ENCODE data around the gene GPR108.
A peak's percentile ranks its signal among the peaks of the same experiment; 100 is the strongest.

The GPR108 gene

DNA sequence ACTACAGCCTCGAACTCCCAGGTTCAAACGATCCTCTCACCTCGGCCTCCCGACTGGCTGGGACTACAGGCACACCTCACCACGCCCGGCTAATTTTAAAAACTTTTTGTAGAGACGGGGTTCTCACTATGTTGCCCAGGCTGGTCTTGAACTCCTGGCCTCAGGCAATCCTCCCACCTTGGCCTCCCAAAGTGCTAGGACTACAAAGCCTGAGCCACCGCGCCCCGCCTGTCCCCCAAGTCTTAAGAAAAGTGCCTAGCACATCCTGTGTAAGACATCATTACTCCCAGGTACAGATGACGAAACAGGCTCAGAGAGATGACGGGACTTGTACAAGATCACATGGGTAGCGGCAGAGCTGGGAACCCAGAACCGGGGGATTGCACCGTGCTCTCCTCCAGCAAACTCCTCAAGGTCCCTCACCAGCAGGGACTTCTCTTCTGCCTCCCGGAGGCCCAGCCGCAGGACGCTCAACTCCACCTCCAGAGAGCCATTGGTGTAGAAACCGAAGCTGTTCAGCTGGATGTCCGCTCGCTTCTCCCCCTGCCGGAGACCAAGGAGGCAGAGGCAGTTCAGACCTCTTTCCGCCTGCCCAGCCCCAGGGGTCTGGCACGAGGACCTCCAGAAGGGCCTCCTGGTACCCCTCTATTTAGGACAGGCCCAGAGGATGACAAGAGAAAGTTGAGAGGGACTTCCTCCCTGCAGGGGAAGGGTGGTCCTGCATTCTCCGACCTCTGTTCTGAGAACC, 1.0 kb downstream of the GPR108 start:
- peak; percentile 63 for DNase-seq

DNA sequence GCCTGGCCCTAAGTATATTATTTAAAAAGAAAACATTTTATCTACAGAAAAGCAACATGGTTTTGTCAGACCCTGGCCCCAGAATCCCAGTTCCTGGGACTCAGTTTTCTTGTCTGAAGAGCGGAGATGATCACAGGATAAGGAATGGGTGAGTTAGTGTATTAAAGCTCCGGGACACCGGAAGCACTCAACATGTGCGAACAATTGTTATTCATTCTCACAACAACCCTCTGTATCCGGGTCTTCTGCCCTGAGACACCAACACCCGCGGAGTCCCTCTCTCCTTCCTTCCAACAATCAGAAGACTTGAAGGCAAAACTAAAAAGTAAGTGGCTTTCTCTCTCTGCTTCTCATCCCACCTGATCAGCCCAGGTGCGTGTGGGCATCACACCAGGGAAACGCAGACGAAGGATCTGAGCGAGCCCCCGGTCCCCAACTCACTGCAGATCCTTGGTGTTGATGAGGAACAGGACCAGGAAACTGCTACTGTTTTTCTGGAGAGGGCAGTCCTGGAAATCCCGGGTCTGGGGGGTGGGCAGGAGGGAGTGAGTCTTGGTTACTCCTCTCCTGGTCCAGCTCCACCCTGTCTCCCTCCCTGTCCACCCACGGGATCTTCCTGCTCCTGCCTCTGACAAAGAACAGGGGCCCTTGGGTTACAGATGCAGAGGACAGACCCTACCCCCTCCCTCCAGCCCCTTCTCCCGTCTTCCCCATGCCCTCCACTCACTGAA, 2.0 kb downstream of the GPR108 start:
- no peak for DNase-seq

DNA sequence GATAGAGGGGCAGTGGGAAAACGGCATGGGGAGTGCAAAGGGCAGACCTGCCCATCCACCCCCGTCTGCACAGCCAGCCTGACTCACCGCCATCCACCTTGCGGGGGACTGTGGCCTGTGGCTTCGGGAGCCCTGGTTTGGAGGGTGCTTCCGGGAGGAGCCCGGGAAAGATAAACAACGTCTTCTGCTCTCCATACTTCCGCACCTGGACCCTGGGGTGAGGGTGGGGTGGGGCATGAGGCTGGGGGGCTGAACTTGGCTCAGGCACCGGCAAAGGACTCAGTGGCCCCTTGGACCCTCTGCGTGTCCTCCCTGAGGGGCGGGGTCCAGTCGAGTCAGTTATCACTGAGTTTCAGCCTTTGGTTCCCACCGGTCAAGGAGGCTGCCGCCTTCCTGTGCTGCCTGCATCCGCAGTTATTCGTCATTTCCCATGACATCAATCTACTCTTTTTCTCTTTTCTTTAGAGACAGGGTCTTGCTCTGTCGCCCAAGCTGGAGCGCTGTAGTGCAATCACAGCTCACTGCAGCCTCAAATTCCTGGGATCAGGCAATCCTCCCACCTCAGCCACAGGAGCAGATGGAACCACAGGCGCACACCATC, 3.2 kb downstream of the GPR108 start:
- DNase-seq = no peak

DNA sequence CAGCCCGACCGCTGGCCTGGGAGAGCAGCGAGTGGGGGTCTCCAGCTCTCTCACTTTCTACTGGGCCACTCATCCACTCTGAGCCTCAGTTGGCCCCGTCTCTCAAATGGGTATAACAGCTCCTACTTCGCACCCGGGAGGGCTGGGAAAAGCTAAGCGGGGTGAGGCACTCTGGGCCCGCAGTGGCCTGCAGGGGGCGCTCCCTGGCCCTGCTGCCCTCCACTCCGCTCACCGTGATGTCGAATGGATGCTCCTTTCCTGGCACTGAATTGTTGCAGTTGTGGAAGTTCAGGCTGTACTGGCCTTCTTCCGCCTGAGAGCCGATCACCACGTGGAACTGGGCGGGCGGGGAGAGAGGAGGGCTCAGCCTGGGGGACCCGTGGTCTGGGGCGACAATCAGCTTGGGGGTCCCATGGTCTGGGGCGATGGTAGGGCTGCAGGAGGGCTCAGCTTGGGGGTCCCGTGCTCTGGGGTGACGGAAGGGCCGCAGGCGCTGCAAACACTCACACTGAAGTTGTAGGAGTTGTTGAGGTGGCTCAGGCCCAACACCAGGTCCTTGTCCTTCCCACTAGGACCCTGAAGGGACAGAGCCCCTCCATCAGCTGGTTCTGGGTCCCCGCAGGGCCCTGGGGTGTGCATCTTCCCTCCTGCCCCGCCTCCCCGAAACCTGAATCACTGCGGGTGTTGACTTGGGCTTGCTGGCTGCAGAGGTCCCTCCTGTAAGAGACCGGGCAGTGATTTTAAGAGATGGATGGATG, 3.9 kb downstream of the GPR108 start:
- DNase-seq = no peak

DNA sequence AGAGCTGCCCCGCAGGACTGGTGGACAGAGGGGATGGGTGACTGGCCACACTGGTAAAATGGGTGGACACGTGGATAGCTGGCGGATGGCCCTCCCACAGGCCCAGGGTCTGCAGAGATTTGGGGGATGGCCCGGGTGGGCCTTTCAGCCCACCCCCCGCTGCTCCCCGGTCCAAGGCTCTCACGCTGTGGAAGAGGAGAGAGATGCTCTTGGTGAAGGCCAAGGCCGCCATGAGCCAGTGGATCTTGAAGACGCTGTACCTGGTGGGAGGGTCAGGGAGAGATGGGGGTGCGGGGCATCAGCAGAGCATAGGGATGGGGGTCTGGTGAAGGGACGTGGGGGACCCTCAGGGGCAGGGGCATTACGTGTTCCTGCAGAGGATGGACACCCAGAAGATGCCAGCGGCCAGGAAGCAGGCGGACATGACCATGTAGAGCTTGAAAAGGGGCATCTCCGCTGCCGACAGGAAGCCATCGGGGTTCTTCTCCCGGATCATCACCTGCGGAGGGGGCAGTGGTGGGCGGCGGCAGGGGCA, 4.5 kb downstream of the GPR108 start:
- no peak for DNase-seq

DNA sequence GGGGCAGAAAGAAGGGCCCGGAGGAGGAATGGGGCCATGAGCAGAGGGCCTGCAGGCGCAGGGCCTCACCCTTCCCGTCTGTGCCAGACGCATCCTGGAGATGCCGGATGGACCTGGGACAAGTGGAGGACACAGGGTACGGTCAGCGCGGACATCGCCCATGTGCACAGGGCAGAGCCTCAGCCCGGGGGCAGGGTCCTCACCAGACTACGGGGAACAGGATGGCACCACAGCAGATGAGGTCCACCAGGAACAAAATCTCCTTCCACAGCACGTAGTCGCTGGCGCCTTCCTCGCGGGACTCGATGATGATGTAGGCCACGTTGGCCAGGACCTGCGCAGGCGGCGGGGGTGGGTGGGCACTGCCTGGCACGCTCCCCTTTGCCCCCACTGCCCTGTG, 5.6 kb downstream of the GPR108 start:
- no peak for DNase-seq

DNA sequence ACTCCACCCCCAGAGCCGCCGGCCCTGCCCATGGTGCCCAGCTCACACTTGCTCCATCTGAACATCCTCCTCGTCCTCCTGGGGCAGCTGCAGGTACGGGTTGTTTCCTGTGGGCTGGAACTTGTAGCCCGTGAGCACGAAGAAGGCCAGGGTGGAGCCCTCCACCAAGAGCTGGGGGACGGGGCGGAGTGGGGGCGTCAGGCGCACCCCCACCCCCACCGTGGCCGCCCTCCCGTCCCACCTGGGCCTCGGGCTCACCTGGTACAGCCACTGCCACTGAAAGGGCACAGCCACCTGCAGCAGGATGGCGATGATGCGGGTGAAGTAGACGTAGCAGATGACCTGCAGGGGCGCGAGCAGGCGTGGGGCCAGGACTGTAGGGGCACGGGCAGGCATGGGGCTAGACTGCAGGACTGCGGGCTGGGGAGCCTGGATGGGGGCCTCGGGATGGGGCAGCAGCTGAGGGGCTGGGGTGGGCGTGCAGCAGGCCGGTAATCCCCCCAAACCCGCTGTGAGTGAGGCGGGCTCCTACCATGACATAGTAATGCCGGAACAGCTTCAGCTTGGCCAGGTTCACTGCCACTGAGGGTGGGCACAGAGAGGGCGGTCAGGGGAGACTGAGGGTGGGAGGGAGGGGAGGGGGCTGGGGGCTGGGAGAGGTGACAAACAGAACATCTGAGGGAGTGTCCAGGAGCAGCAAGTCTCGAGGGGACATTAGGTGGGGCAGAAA, 6.3 kb downstream of the GPR108 start:
- no peak for DNase-seq

DNA sequence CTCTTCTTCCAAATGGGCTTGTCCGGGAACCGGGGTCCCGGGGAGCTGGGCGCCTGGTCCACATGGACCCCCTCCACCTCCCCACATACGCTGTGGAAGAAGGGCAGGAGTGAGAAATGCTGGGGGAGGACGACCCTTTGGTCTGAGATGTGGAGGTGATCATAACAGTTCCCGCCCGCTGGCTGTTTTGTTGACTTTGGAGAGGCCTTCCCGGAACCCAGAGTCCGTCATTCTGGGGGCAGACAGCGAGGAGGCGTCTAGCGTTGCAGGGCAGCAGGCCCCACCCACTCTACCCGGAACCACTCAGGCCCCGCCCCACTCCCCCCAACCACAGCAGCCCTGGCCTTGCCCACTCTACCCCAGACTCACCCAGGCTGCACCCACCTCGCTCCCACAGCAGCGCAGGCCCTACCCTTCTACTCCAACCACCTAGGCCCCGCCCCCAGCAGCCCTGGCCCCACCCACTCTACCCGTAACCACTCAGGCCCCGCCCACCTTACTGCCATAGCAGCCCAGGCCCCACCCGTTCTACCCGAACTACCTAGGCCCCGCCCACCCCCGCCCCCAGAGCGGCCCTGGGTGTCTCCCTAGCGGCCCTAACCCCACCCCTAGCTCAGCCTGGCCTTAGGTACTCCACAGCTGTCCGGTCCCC, 7.1 kb downstream of the GPR108 start:
- peak; percentile 52 for DNase-seq

DNA sequence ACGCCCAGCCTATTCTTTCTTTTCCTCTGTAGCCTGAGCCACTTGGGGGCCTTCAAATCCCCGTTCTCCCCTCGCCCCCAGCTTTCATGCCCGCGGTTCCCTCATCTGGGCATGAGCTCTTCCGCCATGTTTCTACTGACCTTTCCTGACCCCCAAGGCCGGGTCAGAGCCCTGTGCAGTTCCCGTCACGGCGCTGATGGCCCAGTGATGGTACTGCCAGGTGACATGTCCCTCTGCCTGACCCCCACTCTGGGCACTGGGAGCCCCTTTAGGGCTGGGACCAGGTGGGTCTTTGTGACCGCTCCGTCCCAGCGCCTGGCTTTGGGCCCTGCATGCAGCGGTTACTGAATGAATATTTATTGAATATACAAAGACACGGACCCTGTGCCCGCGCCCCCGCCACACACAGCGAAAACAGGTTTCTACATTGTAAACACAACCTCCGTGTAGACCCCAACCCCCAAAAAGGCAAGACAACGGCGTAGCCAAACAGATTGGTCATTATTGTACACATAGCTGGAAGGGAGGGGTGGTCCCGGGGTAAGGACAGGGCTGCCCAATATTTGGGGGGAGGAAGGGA, 7.7 kb downstream of the GPR108 start:
- DNase-seq = no peak

DNA sequence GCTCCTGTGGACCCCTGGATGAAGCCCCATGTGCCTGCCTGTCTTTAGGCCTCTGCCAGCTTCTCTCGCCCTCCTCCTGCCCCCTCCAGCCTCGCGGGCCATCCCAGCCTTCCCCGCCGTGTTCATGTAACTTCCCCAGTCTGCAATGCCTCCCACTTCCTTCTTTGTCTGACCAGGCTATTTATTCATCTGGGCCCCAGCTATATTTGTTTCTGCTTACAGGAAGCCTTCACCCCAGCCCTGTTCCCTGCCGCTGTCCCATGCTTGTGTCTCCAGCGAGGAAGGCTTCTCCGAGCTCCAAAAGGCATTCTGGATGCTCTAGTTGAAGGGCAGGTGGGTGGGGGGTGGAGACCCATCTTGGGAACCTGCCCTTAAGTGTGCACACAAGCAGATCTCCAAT, 9.0 kb downstream of the GPR108 start:
- DNase-seq = no peak

DNA sequence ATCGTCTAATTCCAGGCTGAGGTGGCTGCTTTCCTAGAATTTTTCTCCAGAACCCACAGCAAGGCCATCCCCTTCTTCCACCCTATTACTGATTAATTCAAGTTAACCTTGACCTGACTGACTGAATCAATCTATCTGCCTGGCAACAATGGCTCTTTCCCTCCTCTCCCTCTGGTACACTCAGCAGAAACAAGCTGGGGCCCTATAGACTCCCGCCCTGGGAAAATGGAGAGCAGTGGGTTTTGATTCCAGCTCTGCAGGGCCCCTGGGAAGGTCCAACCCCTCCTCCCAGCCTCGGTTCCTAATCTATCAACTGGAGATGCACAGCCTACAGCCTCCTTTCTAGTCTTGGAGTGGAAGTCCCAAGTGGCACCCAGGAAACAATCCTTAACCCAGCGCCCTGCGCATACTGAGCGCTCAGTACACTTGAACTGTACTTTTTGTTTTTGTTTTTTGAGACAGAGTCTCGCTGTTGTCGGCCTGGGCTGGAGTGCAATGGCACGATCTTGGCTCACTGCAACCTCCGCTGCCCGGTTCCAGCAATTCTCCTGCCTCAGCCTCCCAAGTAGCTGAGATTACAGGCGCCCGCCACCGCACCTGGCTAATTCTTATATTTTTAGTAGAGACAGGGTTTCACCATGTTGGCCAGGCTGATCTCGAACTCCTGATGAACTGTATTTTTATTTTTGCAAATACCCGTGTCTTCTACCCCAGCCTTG, 11.7 kb downstream of the GPR108 start:
- no peak for DNase-seq

DNA sequence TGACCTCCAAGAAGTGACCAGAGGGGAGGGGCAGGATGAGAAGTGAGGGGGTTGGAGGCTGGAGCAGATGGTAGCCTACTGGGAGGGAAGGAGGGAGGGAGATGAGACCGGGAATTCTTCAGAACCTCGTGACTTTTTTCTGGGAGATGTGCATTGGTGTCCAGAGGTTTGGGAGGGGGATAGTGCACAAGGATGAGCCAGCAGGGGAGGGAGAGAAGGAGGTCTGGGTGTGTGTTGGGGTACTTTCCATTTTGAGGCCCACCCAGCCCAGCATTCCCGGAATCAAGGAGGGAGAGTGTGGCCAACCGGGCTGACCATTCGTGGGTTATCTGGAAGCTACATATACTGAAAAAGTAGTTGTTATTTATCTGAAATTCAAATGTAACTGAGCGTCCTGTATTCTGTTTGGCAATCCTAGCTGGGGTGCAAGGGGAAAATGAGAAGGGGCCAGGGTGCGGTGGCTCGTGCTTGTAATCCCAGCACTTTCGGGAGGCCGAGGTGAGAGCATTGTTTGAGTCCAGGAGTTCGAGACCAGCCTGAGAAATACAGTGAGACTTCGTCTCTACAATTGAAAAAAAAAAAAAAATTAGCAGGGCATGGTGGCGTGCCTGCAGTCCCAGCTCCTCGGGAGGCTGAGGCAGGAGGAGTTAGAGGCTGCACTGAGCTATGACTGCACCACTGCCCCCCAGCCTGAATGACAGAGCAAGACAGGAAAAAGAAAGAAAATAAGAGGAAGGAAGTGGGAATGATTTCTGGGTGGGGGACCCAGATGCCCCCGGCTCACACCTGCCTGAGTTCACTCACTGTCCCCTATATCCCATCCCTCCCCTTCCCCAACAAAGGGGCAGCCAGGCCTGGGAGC, 12.5 kb downstream of the GPR108 start:
- DNase-seq = no peak

DNA sequence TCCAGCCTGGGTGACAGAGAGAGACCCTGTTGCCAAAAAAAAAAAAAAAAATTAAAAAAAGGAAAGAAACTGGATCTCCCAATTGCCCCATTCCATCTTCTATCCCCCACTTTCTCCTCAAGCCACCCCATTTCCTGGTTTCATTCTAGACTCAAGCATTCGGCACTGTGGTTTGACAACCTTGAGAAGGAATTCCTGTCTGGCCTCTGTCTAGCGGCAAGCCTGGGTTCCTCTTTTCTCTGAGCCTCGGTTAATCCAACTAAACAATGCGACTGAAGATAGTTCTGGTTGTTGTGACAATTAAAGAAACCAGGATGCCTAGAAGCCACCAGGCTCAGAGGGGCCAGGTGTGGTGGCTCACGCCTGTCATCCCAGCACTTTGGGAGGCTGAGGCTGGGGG, 13.6 kb downstream of the GPR108 start:
- no peak for DNase-seq

DNA sequence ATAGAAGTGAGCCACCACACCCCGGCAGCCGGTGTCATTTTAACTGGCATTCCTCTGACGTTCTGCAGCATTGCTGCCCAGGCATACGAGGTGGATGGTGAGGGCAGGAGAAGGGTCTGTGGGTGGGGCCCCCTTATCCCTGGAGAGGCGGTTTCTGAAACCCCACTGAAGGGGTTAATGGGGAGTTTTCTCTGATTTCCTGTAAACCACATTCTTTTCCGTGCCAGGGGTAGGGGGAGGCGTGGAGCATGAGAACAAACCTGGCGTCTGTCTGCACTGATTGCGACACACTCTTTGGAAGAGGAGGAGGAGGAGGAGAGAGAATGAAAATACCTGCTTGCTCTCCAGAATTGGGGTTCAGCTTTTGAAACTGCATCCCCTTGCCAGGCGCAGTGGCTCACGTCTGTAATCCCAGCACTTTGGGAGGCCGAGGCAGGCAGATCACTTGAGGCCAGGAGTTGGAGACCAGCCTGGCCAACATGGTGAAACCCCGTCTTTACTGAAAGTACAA, 14.2 kb downstream of the GPR108 start:
- DNase-seq = no peak

DNA sequence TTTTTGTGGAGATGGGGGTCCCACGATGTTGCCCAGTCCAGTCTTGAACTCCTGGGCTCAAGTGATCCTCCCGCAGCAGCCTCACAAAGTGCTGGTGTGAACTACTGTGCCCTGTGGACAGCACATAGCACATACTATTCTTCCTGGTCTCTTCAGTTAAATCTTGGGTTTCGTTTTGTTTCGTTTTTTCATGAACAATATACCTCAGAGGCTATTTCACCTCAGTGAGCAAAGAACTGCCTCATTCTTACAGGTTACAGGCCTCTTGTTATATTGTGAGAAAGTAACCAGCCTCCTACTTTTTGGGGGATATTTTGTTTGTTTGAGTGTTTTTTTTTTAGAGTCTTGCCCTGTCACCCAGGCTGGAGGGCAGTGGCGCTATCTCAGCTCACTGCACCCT, 15.6 kb downstream of the GPR108 start:
- DNase-seq = no peak

DNA sequence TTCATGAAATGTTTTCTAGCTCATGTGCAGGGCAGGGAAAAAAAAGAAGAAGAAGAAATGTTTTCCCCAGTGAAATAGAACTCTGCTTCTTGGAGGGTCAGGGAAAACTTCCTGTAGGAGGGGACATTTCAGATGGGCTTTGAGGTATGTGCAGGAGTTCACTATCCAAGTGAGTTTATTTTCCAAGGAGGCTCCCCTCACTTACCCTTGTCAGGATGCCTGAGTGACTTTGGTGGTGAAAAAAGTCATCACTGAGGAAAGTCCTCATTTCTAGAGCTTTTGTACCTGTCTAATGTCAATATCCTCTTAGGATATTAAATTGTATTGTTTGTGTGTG, 16.3 kb downstream of the GPR108 start:
- no peak for DNase-seq

DNA sequence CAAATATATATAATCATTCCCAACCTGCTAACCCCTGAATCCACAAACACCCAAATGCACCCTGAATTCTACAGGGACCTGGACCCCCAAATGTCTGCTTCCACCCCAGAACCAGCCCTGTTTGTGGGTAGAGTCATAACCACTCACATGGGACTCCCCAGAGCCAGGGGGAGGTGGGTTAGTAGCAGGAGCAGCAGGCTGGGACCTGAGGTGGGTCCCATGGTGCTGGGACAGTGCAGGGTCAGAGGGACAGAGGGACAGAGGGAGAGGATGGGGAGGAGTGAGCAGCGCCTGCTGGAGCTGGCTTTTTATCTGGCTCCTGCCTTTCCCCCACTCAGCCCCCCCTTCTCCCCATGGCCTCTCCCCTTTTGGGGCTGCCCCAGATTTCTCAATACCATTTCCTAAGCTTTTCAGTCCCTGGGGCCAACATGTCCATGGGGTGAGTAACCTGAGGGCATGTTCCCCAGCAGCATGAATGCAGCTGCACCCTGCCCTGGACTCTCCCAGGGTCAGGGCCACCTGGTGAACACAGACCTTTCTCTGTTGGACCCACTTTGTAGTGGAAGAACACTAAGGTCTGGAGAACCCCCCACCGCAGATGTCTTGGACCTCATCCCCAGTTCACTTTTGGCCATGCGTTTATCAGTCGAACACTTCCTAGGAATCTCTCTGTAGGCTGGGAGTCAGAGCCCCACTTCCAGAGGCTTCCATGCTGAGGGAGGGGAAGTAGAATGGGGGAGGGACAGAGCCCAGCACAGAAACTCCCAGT, 16.8 kb downstream of the GPR108 start, which contains the start of gene C3:
Gene C3 (minus strand): TSS at position 282 of the 769 bp plus-strand sequence. CDS start 61 bp downstream, at position 221.
- no peak for DNase-seq

DNA sequence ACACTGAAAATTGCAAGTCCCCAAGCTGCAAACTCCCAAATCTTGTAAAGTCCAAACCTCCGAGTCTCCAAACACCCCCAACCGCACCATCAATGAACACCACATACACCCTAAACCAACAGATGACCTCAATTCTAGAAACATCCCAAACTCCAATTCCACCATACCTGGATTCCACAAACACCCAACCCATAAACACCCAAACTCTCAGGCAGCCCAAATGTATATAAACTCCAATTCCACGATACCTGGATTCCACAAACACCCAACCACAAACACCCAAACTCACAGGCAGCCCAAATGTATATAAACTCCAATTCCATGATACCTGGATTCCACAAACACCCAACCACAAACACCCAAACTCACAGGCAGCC, 17.4 kb downstream of the GPR108 start:
- no peak for DNase-seq

DNA sequence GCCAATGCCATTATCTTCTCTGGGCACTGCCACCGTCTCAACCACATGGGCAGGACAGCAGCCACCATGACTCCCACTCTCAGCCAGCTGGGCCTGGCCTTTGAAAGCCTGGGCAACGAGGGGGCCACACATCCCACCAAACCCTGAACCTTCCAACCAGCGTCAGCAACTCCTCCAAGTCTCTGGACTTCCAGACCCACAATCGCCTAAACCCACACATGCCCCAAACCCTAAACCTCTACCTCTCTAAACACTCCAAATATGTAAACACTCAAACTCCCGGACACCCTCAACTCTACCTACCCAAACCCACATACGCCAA, 17.9 kb downstream of the GPR108 start:
- no peak for DNase-seq
